COLO829 (cell line): ENCODE data around the gene FAM50A.

Source experiments
- DNase-seq: peaks from one replicate; pipeline ENCODE4 v3.0.0; 2012; ENCODE audit warnings: low spot score

The FAM50A gene

DNA sequence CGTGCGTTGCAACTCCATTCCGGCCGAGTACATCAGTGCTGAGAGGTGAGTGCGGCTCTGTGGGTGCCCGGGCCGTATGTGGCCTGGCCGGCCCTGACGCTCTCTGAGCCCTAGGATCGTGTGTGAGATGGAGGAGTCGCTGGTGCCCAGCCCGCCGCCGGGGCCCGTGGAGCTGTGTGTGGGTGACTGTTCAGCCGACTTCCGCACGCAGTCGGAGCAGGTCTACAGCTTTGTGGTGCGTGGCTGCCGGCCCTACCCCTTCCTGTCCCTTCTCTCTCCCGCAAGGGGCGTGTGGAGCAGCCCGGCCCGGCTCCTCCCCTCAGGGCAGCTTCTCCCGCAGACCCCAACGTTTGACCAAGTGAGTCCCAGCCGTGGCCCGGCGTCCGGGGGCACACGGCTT, 22.1 kb downstream of the FAM50A start:
- no peak for DNase-seq

DNA sequence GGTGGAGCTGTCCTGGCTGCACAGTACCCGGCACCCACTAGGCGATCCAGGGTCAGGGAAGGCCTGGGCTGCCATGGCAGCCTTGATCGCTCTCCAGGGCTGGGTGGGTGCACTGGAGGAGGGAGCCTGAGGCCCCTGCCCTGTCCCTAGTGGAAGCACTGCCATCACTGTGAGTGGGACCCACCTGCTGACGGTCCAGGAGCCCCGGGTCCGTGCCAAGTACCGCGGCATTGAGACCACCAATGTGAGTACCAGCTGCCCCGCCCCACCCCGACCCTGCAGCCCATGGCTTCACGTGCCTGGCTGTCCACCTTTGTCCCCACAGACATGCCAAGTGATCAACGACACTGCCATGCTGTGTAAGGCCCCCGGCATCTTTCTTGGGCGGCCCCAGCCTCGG, 23.0 kb downstream of the FAM50A start:
- no peak for DNase-seq

DNA sequence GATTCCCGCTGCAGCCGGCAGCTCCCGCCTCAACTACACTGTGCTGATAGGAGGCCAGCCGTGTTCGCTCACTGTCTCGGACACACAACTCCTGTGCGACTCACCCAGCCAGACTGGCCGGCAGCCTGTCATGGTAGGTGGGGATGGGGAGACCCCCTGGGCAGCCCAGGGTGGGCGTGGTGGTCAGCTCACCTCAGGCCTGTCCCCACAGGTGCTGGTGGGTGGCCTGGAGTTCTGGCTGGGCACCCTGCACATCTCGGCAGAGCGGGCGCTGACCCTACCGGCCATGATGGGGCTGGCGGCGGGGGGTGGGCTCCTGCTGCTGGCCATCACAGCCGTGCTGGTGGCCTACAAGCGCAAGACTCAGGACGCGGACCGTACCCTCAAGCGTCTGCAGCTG, 23.6 kb downstream of the FAM50A start:
- no peak for DNase-seq

DNA sequence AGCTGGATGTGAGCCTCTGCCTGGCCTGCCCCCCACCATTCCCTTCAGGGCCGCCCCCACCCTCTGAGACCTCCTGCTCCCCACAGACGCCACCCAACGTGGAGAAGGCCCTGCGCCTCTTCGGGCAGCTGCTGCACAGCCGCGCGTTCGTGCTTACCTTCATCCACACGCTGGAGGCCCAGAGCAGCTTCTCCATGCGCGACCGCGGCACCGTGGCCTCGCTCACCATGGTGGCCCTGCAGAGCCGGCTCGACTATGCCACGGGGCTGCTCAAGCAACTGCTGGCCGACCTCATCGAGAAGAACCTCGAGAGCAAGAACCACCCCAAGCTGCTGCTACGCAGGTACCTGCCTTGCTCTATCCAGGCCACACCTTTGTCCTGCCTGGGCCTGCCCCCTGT, 24.3 kb downstream of the FAM50A start:
- DNase-seq = no peak

DNA sequence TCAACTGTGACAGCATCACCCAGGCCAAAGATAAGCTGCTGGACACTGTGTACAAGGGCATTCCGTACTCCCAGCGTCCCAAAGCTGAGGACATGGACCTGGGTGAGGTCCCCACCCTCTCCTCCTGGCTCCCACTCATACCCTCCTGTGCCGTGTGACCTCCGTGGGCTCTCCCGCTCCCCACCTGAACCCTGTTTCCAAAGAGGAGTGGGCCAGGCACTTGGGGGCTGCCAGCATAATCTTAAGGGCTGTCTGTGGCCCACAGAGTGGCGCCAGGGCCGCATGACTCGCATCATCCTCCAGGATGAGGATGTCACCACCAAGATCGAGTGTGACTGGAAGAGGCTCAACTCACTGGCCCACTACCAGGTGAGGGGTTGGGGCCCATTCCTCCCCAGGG, 25.2 kb downstream of the FAM50A start:
- DNase-seq = no peak

DNA sequence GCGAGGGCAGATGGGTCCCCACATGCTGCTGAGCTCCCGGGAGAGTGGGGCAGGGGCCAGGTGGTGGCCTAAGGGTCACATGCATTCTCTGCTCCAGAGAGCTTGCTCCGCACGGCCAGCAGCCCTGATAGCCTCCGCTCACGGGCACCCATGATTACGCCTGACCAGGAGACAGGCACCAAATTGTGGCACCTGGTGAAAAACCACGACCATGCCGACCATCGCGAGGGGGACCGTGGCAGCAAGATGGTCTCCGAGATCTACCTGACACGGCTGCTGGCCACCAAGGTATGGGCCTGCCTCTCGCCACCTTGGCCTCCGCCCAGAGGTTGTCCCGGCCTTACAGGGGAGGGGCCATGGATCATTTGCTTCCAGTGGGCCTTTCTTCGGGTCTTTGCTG, 25.9 kb downstream of the FAM50A start:
- no peak for DNase-seq

DNA sequence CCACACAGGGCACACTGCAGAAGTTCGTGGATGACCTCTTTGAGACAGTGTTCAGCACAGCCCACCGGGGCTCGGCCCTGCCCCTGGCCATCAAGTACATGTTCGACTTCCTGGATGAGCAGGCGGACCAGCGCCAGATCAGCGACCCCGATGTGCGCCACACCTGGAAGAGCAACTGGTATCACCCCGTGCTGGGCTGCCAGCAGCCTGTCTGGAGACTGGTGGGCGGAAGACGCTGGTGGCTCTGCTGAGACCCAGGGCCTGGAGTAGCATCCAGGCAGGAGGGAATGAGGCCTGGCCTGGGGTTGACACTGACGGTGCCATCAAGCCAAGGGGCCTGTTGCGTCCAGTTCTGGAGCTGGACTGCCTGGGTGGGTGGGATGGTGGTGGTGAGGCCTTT, 26.5 kb downstream of the FAM50A start:
- DNase-seq = no peak

DNA sequence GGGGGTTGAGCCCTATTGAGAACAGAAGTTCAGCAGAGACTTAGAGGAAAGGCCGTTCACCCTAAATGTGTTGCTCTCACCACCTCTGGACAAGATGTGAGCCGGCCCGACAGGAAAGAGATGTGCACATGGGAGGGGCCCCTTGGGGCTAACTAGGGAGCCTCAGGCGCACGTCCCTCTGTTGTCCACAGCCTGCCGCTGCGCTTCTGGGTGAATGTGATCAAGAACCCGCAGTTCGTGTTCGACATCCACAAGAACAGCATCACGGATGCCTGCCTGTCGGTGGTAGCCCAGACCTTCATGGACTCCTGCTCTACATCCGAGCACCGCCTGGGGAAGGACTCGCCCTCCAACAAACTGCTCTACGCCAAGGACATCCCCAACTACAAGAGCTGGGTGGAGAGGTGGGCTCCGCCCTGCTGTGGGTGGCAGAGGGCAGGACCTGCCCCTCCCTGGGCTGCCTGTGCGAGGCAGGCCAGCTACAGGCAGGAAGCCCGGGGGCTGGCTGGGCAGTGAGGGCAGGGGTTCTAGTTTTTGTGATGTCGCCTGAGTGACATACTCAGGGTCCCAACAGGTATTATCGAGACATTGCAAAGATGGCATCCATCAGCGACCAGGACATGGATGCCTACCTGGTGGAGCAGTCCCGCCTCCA, 27.1 kb downstream of the FAM50A start:
- no peak for DNase-seq

DNA sequence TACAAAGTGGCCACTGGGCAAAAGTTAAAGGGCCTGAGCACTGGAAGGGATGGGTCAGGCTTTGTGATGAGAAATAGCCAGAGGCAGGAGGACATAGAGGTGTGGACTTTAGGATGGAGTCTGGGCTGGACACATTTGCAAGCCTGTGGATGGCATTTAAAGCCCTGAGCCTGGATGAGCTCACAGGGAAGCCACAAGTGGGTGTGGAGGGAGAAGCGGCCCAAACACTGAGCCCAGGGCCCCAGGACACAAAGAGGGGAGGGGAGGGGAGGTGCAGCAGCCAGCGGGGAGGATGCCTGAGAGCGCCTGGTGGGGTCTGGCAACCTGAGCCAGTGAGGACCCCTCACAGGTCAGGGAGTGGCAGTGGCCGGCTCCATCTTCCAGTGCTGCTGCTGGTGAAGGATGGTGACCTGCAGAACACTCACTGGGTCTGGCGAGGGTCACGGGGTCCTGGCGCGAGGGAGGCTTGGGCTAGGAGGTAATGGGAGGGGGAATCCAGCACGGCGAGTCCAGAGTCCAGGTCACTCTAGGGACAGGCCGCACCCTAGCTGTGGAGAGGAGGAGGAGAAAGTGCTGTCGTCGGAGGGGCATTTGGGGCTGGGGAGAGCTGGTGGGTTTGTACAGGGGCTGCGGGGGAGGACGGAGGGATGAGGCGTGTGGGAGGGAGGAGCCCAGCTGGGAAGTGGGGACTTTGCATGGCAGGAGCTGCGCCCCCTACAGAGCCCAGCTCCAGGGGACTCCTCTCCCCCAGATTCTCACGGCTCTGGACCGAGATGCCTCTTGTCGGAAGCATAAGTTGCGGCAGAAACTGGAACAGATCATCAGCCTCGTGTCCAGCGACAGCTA, 28.1 kb downstream of the FAM50A start:
- no peak for DNase-seq

DNA sequence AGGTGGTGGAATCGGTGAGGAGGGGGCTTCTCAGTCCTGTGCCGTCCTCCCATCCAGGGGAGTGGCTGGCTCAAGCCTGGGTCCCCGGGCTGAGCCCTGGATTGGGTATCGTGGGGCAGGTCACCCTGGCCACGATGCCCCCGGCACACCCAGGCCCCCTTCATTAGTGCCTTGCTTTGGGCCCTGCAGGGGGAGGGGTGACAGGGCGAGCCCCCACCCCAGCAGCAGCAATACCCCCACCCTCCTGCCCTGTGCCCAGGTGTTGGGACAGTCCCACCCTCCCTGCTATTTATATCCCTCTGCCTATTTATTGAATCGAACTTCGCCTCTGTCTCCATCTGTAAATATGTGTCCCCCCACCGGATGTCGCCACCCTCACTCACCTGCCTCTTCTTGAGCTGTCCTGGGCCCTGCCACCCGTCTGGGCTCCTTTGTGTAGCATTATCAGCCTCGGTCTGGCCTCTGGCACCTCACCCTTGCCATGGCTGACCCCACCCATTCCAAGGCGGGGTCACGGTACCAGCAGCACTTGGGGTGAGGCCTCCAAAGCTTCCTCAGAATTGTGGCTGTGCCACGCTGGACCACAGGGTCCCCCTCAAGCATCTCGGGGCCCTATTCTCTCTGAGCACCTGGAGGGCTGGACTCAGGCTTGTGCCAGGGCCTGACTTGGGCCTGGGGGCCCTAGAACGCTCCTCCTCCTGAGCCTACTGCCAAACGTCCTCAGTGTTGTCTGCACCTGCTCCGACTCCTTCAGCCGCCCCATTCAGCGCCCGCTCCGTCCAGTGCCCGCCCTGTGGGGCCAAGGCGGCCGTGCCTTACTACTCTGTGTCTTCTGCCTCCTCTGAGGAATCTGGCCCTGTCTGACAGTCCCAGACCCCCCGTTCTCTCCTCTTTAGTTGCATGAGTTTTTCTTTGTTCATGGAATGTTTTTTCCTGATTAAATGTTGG, 29.0 kb downstream of the FAM50A start:
- no peak for DNase-seq

DNA sequence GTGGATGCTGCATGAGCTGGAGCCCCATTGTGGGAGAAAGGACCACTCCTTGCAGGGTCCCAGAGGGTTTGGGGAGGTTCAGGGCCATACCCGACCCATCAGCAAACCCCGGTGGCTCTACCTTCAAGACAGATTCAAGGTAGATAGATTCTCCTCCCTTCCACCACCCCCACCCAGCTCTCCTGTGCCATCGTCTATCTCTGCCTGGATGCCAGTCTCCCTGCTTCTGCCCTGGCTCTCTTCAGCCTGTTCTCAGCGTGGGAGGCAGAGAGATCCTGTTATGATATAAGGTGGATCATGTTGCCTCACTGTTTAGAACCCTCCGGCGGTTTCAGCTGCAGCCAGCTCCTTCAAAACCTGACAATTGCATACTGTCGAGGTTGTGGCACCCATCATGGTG, 29.7 kb downstream of the FAM50A start:
- no peak for DNase-seq

DNA sequence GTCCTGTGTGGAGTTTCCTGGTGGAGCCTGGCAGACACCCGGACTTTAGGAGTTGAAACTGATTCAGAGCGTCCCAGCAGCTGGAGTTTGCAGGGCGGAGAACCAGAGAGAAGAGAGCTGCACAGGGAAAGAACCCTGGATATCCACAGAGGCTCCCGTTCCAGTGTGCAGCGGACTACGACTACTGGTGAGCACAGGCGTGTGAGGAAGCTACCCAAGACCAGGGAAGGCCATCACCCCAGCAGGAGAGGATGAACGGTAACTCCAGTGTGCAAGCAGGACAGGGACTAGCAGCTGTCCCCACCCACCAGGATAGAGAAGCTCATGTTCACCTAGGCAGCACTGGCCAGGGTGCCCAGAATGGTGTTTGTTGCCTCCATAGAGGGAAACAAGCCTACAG, 32.9 kb downstream of the FAM50A start:
- DNase-seq = no peak

DNA sequence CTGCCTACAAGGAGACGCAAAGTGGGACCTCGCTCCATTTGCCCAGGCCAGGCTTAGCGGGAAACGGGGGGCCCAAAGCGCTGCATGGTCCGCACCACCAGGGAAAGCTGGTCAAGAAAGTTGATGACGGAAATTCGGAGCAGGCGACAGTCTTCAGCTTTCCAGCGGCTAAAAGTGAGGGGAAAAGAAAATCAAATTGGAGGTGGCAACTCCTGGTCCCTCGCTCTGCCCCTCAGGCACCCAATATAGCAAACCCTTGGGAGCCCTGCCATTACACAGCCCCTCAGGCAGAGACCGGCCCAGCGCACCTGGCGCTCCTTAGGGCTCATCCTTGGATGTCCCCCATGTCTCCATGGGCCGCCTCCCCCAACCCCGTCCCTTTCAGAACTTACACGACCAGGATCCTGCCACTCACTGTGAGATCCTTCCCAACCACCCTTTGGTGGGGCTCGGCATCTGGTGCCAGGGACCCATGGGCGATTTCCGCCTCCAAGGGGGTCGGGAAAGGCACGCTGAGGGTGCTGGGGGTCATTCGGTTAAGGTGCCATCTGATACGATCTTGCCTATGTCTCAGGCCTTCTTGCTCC, 34.0 kb downstream of the FAM50A start:
- no peak for DNase-seq

DNA sequence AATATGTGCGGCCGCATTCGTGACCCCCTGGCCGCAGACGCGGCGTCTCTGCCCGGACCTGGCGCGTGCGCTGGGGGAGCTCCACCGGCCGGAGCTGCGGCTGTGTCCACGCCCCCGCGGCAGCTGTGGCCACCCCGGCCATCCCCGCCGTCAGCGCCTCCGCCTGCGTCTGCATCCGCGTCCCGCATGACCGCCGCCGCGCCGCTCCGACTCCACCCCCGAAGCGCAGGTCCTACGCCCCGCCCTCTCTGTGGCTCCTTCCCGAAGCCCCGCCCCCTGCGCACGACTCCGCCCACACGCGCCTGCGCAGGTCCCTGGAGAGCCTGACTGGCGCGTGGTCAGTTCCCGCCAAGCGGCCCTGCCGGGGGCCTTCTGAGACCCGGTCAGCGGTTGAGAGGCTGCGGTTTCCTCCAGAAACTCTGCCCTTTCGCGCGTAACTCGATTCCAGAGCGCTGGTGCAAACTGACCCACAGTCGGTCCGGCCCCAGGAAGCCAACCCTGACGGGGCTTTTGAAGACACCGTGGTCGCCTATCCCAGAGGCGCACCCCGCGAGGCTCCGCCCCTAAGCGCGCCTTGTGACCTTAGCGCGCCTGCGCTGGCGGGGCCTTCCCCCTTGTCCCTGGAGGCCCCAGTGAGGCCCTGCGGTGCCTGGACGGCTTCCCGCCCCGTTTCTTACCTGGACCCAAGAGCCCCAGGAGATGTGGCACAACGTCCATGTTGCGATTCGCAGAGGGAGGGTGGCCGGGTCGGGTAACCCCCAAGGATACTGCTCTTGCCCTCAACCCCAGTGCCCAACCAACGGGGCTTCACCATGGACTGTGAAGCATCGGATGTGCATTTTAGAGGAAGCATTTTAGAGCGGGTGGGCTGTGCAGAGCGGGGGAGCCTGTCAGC, 35.0 kb downstream of the FAM50A start, which contains the start of gene LAGE3:
Gene LAGE3, minus strand, starts transcription at position 554 of the 895 bp plus-strand sequence. Its CDS starts 366 bp downstream, at position 188.
- peak; percentile 92 for DNase-seq

DNA sequence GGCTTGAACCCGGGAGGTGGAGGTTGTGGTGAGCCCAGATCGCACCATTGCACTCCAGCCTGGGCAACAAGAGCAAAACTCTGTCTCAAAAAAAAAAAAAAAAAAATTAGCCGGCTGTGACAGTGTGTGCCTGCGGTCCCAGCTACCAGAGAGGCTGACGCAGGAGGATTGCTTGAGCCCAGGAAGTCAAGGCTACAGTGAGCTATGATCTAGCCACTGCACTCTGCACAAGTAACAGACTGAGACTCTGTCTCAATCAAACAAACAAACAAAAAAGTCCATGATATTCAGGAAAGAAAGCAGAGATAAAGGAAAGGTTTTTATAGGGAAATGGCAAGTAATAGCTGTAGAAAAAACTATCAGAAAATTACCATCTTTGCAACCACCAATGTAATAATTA, 37.3 kb downstream of the FAM50A start:
- DNase-seq = no peak

DNA sequence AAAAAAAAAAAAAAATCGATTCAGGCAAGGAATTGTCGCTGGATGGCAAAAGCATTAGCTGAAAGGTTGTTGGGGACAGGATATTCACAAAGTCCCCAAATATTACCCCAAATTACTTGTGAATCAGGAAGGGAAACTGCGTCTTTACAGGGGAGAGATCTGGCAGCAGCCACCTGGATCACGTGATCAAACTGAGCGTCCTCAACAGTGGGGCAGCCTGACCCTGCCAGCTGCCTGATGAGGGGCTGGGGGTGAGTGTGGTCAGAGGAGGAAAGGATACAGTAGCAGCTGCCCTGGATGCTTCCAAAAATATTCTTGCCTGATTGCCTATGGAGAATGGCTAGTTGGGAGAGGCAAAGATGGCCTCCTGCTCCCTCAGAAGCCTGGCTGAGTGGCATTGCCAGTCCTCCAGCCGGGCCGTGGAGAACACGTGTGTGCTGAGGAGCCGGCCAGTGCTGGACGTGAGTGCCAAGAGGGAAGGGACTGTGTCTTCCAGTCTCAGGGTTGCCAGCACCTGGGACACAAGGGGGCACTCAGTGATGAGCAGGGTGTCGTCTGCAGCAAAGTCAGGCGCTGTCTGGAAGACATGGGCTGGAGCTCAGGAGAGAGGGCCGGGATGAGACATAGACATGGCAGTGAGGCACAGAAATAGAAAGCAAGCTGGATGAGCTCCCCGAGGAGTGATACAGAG, 38.1 kb downstream of the FAM50A start:
- no peak for DNase-seq

DNA sequence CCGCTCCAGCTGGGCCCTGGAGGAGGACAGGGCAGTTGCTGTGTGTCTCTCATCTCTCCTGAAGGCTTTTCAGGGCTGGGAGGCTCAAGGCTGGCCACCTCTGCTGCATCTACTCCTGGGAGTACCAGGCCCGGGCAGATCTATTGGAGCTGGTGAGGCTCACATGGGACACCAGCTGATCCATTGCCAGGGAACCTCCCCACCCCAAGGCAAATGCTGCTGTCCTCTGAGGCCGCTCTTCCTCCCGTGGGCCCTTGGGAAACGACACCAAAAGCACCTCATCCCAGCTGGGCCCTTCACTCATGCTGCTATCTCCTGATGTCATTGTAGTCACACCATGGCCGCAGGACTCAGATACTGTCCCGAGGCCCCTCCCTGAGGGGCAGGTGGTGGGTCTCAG, 38.8 kb downstream of the FAM50A start:
- DNase-seq = no peak

DNA sequence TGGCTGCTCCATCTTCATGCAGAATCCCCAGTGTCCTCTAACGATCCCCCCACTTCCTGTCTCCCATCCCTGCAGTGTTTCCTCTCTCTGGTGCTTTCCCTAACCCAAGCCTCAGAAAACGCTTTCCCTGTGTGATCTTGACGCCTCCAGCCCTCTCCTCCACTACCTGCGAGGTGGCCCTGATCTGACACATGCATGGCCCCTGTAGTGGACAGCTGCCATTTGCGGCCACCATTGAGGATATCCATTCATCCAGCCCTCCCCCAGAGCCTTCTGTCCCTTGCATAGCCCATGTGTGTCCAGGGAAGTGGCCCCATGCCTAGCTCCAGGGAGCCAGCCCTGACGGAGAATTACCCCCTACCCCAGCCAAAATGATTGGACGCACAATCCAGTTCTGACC, 39.4 kb downstream of the FAM50A start:
- no peak for DNase-seq

DNA sequence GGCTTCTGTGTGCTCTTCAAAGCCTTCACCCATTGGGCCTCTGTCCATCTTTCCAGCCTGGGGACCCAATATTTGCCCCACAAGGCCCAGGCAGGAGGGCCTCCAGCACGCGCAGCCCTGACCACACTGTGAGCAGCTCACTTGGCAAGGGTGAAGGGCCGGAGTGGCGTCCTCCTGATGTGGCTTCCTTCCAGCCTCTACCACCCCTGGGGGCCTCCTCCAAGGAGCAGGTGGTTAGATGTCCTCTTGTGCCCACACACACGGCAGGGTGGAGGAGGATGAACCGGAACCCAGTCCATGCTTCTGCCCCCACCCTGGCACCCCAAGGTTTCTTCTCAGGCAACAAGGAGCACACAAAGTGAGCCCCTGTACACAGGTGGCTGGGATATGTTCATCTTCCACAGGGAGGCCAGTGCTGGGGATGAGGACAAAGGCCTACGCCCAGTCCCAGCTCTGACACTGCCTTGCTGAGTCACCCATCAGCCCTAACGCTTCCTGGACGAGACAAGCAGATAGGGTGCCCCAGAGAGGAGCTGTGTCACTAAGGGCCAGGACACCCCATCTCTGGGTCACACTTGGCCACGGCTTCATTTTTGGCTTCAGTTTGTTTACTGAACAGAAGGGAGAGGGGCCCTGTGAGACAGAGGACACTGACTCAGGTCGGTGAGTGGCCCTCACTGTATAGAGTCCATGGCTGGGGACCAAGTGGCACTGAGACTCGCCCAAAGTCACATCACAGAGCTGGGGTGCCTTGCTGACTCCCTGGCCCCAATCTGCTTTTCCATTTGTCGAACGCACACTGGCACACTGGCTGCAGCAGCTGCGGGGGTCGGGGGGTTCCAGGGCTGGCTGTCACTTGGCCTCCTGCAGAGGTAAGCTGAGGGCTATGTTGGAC, 40.6 kb downstream of the FAM50A start:
- no peak for DNase-seq
